ENCODE results near the gene CREBBP. TPM values are rescaled to one million over a fixed set of nuclear protein-coding genes. Genes with fewer than 3 reads are reported as not detected.

CREBBP gene
- total RNA-seq, 1 donor from 2014 or later, result 31.4 TPM

DNA sequence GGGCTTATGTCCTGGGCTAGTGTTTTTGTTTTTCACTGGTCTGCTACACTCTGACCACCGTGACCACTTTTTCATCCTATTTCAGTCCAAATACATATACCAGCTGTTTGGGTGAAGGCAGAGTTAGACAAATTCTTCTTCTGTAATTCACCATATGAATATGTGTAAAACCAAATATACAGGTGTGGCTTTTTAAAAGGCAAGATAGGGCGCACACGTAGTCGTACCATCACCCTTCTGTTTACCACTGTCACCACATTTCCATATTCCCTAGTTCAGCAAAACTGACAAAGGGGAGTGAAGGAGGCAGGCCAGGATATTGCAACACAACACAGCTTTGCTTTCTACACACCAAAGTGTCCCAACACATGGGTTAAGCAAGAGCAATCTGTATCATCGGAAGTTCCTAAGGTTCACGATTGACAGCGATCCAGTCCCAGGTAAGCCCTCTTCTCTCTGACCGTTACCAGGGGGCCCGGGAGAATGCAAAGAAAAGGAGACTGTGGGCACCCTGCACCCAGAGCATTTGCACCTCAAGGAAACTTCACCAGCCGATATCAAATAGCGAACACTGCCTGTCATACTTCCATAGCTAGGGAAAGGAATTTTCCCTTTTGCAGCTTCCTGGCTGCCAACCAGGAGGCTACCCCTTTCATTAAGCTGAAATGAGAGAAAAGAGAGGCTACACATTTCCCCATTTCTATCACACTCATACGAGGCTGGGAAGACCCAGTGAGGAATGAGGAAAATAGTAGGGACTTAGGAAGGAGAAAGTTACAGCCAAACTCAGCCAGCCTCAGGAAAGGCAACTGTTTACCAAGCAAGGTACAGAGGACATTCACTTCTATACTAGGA is 23.1 kb downstream of the CREBBP start:
- no peak overlapping the region for H3K4me3 ChIP-seq (ENCODE audit: low read depth, low read length)
- DNase-seq (ENCODE audit: low read depth), result no peak
- TF ChIP-seq, protein P1, sequence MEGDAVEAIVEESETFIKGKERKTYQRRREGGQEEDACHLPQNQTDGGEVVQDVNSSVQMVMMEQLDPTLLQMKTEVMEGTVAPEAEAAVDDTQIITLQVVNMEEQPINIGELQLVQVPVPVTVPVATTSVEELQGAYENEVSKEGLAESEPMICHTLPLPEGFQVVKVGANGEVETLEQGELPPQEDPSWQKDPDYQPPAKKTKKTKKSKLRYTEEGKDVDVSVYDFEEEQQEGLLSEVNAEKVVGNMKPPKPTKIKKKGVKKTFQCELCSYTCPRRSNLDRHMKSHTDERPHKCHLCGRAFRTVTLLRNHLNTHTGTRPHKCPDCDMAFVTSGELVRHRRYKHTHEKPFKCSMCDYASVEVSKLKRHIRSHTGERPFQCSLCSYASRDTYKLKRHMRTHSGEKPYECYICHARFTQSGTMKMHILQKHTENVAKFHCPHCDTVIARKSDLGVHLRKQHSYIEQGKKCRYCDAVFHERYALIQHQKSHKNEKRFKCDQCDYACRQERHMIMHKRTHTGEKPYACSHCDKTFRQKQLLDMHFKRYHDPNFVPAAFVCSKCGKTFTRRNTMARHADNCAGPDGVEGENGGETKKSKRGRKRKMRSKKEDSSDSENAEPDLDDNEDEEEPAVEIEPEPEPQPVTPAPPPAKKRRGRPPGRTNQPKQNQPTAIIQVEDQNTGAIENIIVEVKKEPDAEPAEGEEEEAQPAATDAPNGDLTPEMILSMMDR (IDR thresholded peaks at IDR 0.05; ENCODE audit: insufficient read depth, low read length, poor library complexity, severe bottlenecking), result no peak
- no peaks in the 10 kb centered on the region for H3K27me3 ChIP-seq (ENCODE audit: control insufficient read depth, insufficient read depth, low read length)
- no peaks in the 10 kb centered on the region for H3K36me3 ChIP-seq (ENCODE audit: control insufficient read depth, insufficient read depth, low read length)

DNA sequence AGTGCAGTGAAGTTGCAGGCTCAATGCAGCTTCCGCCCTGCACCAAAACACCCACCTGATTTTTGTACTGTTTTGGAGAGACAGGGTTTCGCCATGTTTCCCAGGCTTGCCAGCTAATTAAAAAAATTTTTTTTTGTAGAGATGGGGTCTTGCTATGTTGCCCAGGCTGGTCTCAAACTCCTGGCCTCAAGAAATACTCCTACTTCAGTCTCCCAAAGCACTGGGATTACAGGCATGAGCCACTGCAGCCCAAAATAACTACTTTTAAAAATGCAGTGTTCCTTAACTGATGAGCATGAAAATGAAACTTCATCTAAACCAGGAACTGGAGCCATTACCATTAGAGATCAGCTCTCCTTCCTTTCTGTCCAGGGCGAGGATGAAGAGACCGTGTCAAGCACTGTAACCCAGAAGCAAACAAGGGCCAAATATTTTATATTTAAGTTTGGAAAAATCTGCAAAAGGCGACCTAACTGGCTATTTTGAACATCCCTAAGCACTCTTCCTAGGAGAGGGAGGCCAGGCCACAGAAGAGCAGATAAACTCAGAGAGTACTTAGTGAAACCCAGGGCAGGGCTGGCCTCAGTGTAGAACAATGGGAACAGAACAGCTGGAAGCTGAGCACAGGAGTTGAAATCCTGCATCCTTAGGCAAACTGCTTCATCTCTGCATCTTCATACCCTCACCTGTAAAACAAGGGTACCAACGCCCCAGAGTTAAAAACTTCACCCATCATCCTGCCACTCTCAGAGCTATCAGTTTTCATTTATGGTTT is 24.0 kb downstream of the CREBBP start:
- no peak for DNase-seq (ENCODE audit: low read depth)
- no peaks in the 10 kb centered on the region for H3K36me3 ChIP-seq (ENCODE audit: control insufficient read depth, insufficient read depth, low read length)
- H3K4me3 ChIP-seq (ENCODE audit: low read depth, low read length), result no peak overlapping the region
- TF ChIP-seq, protein P1 (IDR thresholded peaks at IDR 0.05; ENCODE audit: insufficient read depth, low read length, poor library complexity, severe bottlenecking), result no peak
- H3K27me3 ChIP-seq (ENCODE audit: control insufficient read depth, insufficient read depth, low read length), result no peaks in the 10 kb centered on the region

DNA sequence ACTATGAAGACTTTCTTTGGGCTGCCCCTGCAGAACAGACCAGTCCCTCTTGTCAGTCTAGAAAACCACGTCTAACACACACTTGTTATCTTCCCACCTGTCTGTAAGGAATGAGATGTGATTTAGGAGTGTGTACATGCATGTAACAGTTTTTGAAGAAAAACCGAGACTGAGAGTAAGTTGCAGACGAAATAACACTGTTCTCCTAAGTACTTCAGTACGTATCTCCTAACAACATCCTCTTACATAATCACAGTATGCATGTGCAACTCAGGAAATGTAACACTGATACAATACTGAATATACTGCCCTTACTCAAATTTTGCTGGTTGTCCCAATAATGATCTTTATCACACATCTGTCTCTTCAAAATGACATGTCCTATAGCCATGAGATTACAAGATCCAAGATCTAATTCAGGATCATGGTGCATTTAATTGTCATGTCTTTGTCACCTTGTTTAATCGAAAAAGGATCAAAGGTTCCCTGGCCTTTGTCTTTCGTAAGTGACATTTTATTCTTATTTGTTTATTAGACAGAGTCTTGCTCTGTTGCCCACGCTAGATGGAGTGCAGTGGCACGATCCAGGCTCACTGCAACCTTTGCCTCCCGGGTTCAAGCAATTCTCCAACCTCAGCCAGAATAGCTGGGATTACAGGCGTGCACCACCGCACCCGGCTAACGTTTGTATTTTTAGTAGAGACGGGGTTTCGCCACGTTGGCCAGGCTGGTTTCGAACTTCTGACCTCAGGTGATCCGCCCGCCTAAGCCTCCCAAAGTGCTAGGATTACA is 25.6 kb downstream of the CREBBP start:
- no peak for DNase-seq (ENCODE audit: low read depth)
- Histone ChIP-seq H3K4me3 (ENCODE audit: low read depth, low read length) (no peak overlapping the region), H3K36me3 (ENCODE audit: control insufficient read depth, insufficient read depth, low read length) (peaks cover 1% of the 10 kb centered on the region), H3K27me3 (ENCODE audit: control insufficient read depth, insufficient read depth, low read length) (no peaks in the 10 kb centered on the region)
- TF ChIP-seq, protein P1 (IDR thresholded peaks at IDR 0.05; ENCODE audit: insufficient read depth, low read length, poor library complexity, severe bottlenecking), result no peak

DNA sequence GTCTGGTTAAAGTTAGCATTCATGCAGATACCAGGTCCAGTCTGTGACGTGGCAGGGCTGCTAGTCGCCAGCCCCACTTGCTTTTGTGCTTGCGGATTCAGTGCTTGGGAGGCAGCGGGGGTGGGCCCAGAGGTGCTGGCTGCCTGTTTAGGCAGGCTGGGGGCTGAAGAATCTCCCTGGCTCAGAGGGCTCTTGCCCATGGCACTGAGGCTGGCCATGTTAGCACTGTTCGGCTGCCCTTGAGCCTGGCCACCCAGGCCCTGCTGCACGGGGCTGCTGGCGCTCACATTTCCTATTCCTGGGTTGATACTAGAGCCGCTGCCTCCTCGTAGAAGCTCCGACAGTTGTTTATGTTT is 30.0 kb downstream of the CREBBP start:
- no peak for DNase-seq (ENCODE audit: low read depth)
- H3K27me3 ChIP-seq (ENCODE audit: control insufficient read depth, insufficient read depth, low read length), result no peaks in the 10 kb centered on the region
- H3K36me3 ChIP-seq (ENCODE audit: control insufficient read depth, insufficient read depth, low read length), result peaks cover 1% of the 10 kb centered on the region
- TF ChIP-seq, protein P1 (IDR thresholded peaks at IDR 0.05; ENCODE audit: insufficient read depth, low read length, poor library complexity, severe bottlenecking), result no peak
- H3K4me3 ChIP-seq (ENCODE audit: low read depth, low read length), result no peak overlapping the region

DNA sequence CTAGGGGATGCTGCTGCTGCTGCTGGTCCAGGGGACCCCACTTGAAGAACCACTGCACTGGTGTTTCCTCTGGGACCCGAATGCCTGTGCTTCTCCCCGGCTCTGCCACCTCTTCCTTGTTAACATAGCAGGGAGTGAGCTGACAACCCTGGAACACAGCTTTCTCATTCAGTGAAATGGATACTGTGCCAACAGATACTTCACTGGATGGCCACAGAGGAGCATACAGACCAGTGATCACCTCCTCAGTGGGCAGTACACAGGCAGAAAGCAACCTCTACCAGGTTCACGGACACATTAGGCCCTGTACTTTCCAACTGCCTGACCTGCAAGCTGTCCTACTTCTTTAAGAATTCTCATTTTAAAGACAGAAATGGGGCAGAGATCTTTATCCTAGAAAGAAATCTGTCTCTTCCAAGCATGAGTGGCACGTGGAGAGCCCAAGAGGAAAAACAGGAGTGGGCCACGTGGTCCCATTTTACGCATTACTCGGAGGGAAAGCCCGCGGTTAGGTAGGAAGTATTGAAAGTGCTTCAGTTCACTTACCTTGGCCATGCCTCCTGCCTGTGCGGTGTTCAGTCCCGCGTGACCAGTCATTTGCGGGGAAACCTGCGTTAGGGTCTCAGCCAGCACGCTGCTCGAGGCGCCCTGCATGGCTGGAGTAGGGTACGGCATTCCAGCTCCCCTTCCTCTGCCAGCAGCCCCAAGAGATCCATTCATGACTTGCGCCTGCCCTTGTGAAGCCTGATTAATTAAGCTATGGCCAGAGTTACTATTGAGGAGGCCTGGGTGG is 30.6 kb downstream of the CREBBP start:
- TF ChIP-seq, protein P1 (IDR thresholded peaks at IDR 0.05; ENCODE audit: insufficient read depth, low read length, poor library complexity, severe bottlenecking), result no peak
- no peak for DNase-seq (ENCODE audit: low read depth)
- Histone ChIP-seq H3K4me3 (ENCODE audit: low read depth, low read length) (no peak overlapping the region), H3K27me3 (ENCODE audit: control insufficient read depth, insufficient read depth, low read length) (no peaks in the 10 kb centered on the region), H3K36me3 (ENCODE audit: control insufficient read depth, insufficient read depth, low read length) (peaks cover 1% of the 10 kb centered on the region)
